GM21737 (cell line): ENCODE data around the gene TUB.

Experiments used
- ATAC-seq: cut with Tn5 transposase; IDR thresholded peaks from one replicate; pipeline ENCODE4 v1.9.1; 2021; ENCODE audit warnings: mild to moderate bottlenecking, moderate library complexity; ENCODE audit not compliant: unreplicated experiment

The TUB gene

GRCh38 chr11:8045839-8046238 is 35.2 kb upstream of the TUB start:
- ATAC-seq: no peak

DNA sequence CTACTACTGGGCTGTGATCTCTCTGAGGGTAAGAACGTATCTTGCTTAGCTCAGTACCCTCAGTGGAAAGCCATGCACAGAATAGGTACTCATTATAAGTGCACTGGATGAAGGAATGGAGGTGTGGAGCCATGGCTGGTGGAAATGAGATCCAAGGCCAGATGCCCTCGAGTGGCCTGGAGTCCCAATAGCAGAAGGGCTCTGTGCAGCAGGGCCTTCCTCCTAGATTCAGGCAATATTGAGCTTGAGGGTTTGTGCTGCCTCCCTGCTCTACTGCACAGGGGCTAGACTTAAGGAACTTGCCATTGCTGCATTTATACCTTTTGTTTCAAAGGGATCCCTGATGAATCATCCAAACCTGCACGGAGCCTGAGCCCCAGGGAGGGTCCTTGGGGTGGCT is 33.6 kb upstream of the TUB start:
- ATAC-seq: no peak

- no peak for ATAC-seq
Measured at GRCh38 chr11:8049084-8049483, 31.9 kb upstream of the TUB start.

GRCh38 chr11:8055091-8055835 is 25.7 kb upstream of the TUB start:
- ATAC-seq: no peak

- ATAC-seq: no peak
Measured at GRCh38 chr11:8055836-8056526, 25.0 kb upstream of the TUB start.

GRCh38 chr11:8056810-8057463 is 24.1 kb upstream of the TUB start:
- no peak for ATAC-seq

DNA sequence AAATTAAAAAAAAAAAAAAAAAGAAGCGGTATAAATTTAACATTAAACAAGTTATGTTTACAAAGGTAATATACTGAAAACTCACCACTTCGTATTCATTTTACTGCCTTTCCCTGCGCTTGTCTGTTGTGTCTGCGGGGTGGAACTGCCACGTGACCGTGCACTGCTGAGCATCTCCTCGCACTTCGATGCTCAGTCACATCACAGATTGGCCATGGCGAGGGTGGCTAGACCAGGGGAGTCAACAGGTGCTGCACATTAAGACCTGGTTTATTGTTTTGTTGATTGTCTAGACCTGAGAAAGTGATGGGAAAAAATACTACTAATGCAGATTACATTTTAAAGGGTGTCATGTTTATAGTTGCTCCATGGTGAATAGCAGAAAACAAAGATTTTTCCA is 22.8 kb upstream of the TUB start:
- ATAC-seq: no peak

GRCh38 chr11:8059030-8059429 is 22.0 kb upstream of the TUB start:
- no peak for ATAC-seq

- no peak for ATAC-seq
Measured at GRCh38 chr11:8059571-8060011, 21.4 kb upstream of the TUB start.

DNA sequence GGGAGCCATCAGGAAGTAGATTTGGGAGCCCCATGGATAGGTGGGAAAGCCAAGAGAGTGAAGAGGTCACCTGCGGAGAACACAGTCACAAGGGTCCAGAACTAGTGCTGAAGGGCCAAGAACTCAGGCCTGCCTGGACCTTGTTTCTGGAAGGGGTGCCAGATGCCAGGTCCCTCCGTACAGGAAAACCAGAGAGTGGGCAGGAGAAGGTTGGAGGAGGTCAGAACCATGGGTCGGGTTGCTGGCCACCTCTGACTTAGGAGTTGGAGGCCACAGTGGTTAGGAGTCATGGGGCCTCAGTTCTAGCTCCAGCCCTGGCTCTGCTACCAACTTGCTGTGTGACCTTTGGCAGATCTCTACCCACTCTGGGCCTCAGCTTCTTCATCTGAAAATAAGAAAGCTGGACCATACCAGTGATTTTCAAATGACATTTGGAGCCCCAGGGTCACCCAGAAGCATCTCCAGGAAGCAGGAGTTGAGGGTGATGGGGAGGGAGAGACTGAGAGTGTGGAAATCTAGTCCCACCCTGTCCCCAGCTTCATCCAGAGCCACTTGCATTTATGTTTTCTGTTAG is 20.8 kb upstream of the TUB start:
- no peak for ATAC-seq

GRCh38 chr11:8060801-8061554 is 20.0 kb upstream of the TUB start:
- no peak for ATAC-seq

DNA sequence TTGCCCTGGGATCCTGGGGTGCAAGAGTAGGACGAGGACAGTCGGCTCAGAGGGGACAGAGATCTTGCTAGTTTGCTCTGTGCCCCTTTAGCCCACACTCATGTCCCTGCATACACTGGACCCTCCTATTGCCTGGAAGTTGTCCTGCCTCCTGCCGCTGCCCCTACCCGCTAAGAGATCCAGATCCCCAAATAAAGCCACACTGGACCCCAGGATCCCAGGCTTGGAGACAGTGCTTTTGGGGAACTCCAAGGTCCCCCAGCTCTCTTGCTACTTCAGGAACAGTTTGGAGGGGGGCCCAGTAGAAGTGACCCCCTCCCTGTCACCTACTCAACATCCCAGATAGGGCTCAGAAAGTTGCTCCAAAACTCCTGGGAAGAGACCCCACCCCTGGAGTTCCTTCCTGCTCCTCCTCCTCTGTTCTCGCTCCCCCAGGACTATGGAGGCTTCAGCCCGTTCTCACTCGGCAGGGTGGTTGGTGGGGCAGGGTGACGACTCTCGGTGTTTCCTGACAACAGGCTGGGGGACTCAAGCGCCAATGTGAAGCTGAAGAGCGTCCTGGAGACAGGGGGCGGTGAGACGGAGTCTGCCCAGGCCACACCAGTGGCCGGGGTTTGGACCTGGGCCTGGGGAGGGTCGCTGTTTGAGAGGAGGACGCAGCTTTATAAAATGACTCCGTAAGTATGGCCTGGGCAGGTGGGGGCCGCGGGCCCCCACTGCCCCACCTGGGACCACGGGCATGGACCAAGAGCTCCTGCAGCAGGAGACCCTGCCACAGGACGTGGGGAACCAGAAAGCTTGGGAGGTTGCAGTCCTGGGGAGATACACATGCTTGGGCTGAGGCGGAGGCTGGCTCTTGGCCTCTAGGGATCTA is 19.2 kb upstream of the TUB start:
- no peak for ATAC-seq

DNA sequence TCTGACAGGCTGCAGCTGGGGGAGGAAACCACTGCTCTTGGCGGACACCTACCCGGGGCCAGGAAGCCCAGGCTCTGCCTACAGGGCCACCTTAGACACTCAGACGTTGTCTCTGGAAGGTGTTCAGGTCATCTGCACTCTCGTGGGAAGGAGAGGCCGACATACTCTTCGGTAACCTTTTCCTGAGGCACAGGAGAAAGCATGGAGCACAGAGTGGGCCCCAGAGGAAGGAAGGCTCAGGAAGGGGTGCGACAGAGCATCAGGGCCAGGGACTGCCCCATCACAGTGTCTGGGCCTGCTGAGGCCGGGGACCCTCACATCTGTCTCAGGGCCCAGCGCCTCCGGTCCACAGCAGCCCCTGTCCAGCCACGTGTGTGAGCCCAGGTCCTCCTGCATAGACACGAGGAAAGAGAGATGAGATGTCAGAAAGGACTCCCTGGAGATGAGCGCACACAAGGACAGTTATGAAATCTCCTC is 18.2 kb upstream of the TUB start:
- no peak for ATAC-seq

GRCh38 chr11:8063324-8063723 is 17.7 kb upstream of the TUB start:
- ATAC-seq: no peak

- ATAC-seq: no peak
Measured at GRCh38 chr11:8065031-8065430, 16.0 kb upstream of the TUB start.

DNA sequence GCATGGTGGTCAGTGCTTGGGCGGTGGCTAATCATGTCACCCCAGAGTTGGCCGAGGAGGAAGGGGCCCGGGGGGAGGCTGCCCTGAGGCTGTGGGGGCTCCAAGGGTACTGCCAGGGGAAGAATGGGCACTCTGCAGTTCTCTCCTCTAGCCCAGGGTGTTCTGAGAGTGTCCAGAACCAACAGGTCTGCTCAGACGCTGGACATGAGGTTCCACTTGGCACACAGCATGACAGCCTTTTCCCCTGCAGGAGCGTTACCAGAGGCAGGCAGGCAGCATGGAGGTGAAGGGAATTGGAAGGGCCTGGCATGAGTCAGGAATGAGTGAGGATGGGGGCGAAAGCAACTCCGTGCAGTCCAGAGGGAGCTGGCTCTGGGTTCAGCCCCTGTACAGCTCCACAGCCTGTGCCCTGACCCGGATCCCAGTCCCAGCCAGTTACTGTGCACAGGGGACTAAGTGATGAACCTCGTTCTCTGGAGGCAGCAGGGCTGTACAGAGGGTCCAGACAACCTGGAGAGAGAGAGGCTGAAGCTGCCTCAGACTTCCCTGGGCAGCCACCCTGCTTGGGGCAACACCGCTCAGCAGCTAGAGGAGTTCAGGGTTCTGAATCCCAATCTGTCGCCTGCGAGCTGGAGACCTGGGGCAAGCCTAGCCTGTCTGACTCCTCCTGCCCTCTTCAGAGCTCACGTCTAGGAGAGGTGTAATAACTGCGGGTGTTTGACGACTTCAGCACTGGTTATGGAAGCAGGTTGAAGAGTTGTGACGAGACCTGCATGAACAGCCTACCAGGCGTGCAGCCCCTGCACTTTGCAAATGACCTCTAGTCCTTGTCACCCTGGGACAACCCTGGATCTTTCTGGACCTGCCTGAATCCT is 14.7 kb upstream of the TUB start:
- no peak for ATAC-seq

- ATAC-seq: no peak
Measured at GRCh38 chr11:8066911-8067455, 14.0 kb upstream of the TUB start.

GRCh38 chr11:8067567-8067928 is 13.5 kb upstream of the TUB start:
- ATAC-seq: no peak
